Muscle of leg (tissue), 11 donors: ENCODE results near the gene IRS2. TPM values are rescaled to one million over a fixed set of nuclear protein-coding genes. Genes with fewer than 3 reads are reported as not detected.

Source experiments
- DNase-seq: peaks from one replicate; pipeline ENCODE4 v3.0.0; 2013
- H3K27ac ChIP-seq: one replicate; pipeline ENCODE4 v1.5.1; 2013; ENCODE audit warnings: mild to moderate bottlenecking, low read length, control low read depth
- H3K27me3 ChIP-seq: one replicate; pipeline ENCODE4 v1.6.1; 2013; ENCODE audit warnings: low read length; ENCODE audit not compliant: control insufficient read depth, insufficient read depth
- H3K36me3 ChIP-seq: one replicate; pipeline ENCODE4 v1.6.1; 2013; ENCODE audit warnings: low read length; ENCODE audit not compliant: control insufficient read depth, insufficient read depth
- H3K4me1 ChIP-seq: one replicate; pipeline ENCODE4 v1.6.1; 2013; ENCODE audit warnings: low read length; ENCODE audit not compliant: control insufficient read depth, insufficient read depth
- H3K4me3 ChIP-seq: one replicate; pipeline ENCODE4 v1.5.1; 2013; ENCODE audit warnings: low read length, control low read depth
- H3K9me3 ChIP-seq: replicated peaks from 2 replicates; pipeline ENCODE4 v1.6.1; 2013; ENCODE audit warnings: low read depth, low read length; ENCODE audit not compliant: control insufficient read depth
- WGBS: methylation state at CpG from one replicate; pipeline ENCODE4 v1.1.5; 2013; ENCODE audit warnings: missing lambda C conversion rate; ENCODE audit not compliant: insufficient coverage; 5-methylcytosine and 5-hydroxymethylcytosine counted together
- polyA plus RNA-seq, 8 donors: library from polyadenylated mRNA; unstranded; fragments of 120-200 nt; gene quantifications; one replicate each; pipeline versions ENCODE4 v1.2.1 to v1.2.3, GENCODE V29; 2013; ENCODE audit warnings: inconsistent platforms in 1 of 8, low replicate concordance in 1 of 8; ENCODE audit not compliant: insufficient read length in 8 of 8, insufficient read depth in 1 of 8
- total RNA-seq: library from RNA; stranded (reverse); fragments of 120-200 nt; gene quantifications from one replicate; pipeline ENCODE4 v1.2.4, GENCODE V29; 2013

Gene IRS2
- total and polyA plus RNA-seq, 9 donors = 1.5 to 5.0 (median 2.8) TPM

DNA sequence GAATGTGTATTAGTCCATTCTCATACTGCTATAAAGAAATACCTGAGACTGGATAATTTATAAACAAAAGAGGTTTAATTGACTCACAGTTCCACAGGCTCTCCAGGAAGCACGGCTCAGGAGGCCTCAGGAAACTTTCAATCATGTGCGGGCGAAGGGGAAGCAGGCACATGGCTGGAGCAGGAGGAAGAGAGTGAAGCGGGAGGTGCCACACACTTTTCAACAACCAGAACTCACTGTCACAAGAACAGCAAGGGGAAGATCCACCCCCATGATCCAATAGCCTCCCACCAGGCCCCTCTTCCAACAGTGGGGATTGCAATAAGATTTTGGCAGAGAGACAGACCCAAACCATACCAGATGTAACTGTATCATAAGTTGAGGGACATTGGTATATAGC lies 72.7 kb downstream of the IRS2 start:
- no peak for DNase-seq
- Histone ChIP-seq H3K4me3 (no peak overlapping the region), H3K27me3 (no peaks in the 10 kb centered on the region), H3K27ac (no peak overlapping the region), H3K36me3 (no peaks in the 10 kb centered on the region), H3K9me3 (no peaks in the 10 kb centered on the region), H3K4me1 (no peaks in the 10 kb centered on the region)
- WGBS = no CpG with 5 or more reads among the region's 4 CpGs

DNA sequence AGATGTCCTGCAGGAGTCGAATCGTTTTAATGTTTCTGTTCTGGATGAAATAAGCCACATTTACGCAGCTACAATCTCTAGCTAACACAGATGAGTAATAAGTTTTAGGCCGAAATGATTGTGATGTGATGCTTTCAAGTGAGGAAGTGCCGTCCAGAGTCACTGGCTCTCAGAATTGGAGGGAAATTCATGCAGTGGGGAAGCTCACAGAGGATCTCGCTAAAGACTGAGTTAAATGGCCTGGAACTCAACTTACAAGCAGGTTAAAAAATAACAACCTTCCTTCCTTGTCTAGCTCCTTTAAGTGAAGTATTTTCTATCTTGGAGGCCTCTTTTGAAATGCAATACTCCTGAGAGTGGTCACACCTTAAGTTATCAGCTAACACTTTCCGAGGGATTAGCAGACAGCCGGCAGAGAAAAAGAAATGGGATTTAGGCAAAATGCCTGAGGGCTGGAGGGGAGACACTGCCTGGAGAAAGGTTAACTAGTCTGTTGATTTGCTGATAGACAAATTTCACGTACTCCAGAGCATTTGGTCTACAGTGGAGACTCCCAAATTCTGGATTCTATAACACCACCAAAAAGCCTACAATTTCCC lies 74.2 kb downstream of the IRS2 start:
- Histone ChIP-seq H3K4me3 (no peak overlapping the region), H3K27ac (no peak overlapping the region), H3K36me3 (no peaks in the 10 kb centered on the region), H3K4me1 (no peaks in the 10 kb centered on the region), H3K9me3 (no peaks in the 10 kb centered on the region), H3K27me3 (no peaks in the 10 kb centered on the region)
- 29% methylated on average over 1 of the region's 9 CpGs for WGBS
- DNase-seq = no peak

DNA sequence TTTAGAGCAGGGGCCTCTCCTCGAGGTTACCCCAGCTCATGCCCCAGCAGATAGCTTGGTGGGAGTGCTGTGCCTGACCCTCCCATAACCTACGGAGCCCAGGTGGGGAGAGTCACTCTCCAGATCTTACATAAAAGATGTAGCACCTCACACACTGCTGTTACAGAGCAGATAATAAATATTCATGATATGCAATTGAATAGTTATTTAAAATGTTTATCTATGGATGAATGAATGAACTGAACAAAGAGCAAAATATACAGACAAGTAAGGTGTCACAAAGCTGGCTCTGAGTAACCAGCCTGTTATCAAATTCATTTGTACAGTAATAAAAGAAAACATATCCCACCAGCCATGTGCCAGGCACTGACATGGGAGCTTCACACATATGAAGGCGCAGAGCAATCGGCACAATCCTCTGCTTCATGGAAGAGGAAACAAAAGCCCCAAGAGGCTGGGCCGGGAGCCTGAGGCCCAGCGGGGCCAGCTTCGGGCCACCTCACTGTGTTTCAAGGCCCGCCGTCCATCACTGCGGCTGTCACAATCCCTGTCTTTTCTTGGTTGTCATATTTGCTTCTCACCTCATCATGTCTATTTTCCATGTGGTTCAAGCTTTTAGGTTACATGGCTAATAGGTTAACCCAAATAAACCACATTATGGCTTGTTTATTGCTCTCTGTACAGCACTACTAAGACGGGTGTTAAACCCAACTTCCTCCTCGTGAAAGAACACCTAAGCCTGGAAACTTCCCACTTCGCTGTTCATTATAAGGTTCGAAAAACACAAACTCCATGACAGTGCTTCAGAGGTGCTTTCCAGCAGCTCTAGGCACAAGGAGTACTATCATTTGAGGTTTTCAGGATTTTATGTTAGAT lies 78.4 kb downstream of the IRS2 start:
- Histone ChIP-seq H3K36me3 (no peaks in the 10 kb centered on the region), H3K9me3 (peaks cover 3% of the 10 kb centered on the region), H3K4me1 (no peaks in the 10 kb centered on the region), H3K4me3 (no peak overlapping the region), H3K27ac (no peak overlapping the region), H3K27me3 (peaks cover 2% of the 10 kb centered on the region)
- no peak for DNase-seq
- 75% methylated on average over 8 of the region's 14 CpGs for WGBS

DNA sequence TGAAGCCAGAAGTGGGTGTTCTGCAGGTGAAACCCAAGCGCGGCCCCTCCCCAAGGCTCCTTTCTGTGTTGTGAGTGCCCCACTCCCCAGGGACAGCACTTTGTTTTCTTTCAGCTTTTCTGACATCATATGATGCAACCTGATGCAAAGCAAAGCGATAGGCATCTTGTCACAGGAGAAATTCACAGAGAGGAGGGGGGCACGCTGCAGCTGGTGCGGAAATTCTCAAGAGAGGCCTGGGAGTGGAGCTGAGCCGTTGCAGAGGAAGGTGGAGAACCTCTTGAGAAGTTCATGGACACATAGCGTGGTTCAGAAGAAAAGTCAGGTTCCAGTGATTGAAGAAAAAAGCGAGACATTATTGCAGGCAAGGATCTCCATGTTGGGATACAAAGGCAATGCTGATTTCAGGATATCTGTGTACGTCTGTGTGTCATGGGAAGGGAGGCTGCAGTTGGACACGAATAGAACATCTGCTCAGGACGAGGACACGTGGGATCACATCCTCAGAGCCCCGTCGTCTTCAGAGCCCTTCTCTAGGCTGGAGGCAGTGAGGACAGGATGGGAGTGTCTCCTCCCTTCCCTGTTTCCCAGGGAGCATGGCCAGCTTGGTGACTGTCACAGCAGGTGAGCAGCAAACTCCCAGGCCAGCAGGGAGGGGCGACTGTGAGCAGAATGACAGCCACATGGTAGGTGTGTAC lies 79.2 kb downstream of the IRS2 start:
- Histone ChIP-seq H3K27me3 (peaks cover 2% of the 10 kb centered on the region), H3K4me3 (no peak overlapping the region), H3K27ac (no peak overlapping the region), H3K4me1 (no peaks in the 10 kb centered on the region), H3K9me3 (peaks cover 3% of the 10 kb centered on the region), H3K36me3 (no peaks in the 10 kb centered on the region)
- DNase-seq = no peak
- WGBS = 54% methylated on average over 14 of the region's 15 CpGs

DNA sequence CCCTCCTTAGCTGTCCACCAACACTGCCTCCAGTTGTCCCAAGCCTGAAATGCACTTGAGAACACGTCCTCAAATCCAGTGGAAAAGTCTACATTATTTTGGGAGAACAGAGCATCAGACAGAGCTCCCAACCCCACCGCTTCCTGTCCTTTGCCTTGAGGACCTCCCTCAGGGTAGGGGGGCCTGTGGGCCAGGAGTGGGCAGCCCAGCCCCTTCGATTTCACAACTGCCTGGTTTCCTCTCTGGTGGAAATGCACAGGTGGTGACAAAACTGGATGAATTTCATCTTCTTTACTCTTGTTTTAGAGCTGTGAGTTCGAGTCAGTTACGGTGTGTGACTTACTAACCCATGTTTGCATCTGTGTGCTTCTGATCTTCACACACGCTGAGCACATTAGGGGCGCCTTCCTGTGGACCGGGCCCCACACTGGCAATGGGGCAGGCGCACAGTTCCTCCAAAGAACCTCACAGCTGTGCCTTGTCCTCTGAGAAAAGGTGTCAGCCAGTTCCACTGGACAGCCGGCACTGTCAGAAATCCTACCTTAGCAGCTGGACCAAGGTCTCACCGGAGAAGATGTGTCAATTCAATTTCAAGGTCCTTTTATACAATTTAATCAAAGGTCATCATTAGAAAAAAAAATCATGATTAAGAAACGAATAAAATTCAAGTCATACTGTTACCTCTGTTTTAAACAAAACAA lies 80.2 kb downstream of the IRS2 start:
- WGBS = 93% methylated on average over 8 of the region's 12 CpGs

DNA sequence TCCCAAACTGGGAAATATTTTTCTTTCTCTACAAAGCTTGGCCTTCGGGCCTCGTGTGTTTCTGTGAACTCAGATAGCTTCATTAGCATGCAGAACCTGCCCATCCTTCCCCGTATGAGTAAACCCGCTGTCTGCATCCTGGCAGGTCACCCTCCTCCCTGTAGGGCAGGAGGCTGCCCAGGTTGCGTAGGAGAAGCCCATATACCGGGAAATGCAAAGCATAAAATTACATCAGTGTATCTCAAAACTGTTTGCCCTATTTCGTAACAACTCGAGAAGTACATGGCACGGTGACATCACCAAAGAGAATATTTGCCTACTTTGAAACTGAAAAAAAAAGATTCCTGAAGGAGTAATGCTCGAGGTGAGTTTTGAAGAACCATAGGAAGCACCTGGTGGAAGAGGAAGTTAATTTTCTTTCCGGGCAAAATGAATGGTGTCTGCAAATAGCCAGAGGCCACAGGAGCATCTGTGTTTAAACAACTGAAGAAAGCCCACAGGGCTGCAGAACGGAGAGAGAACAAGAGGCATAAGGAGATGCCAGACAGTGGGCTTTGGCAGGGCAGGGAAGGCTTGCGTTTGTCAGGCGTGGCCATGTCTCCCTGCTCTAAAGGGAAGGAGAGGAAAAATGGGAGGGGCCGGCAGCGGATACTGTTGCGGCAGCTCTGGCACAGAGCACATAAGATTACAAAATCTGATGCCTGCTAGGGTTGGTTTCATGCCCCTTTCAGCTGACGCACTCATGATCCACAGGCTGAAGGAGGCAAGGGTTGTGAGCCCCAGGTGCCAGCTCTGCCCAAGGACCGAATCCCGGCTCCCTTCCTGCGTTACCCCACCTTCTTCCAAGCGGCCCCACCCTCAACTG lies 81.4 kb downstream of the IRS2 start:
- WGBS = 65% methylated on average over 22 of the region's 22 CpGs
- peak; percentile 20 for DNase-seq
- H3K27me3 ChIP-seq = peaks cover 2% of the 10 kb centered on the region
- H3K27ac ChIP-seq = no peak overlapping the region
- H3K36me3 ChIP-seq = no peaks in the 10 kb centered on the region
- H3K4me3 ChIP-seq = no peak overlapping the region
- peaks cover 3% of the 10 kb centered on the region for H3K9me3 ChIP-seq
- H3K4me1 ChIP-seq = no peaks in the 10 kb centered on the region

More for the DNA sequence above, 80.2 kb downstream of the IRS2 start:
- no peaks in the 10 kb centered on the region for H3K36me3 ChIP-seq
- no peak overlapping the region for H3K4me3 ChIP-seq
- no peak overlapping the region for H3K27ac ChIP-seq
- peaks cover 3% of the 10 kb centered on the region for H3K9me3 ChIP-seq
- DNase-seq = no peak
- H3K4me1 ChIP-seq = no peaks in the 10 kb centered on the region
- H3K27me3 ChIP-seq = peaks cover 2% of the 10 kb centered on the region

DNA sequence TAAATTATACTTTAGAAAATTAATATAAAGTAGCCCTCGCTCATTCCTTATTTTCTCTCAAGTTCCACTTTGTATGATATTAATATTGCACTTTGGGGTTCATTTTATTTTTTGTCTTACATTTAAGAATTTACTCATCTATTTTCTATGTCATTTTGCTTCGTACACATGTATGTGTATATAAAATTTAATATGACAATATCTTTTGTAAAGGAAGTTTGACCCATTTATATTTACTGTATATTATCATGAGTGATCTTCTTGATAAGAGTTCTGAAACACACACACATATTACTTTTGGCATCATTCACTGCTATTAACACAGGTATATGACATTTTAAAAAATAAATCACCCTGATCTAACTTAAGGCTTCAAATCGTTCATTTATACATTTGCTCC lies 83.1 kb downstream of the IRS2 start:
- H3K27me3 ChIP-seq = peaks cover 2% of the 10 kb centered on the region
- DNase-seq = no peak
- no peak overlapping the region for H3K4me3 ChIP-seq
- no peak overlapping the region for H3K27ac ChIP-seq
- H3K4me1 ChIP-seq = no peaks in the 10 kb centered on the region
- H3K36me3 ChIP-seq = no peaks in the 10 kb centered on the region
- peaks cover 3% of the 10 kb centered on the region for H3K9me3 ChIP-seq
- whole genome bisulfite sequencing = no CpG with 5 or more reads among the region's 3 CpGs
